H1 (cell line): Measurements from ENCODE around the gene ABCD1.

Source experiments
- CHD1 ChIP-seq: IDR thresholded peaks from 2 replicates; pipeline ENCODE4 v1.6.1; 2012; ENCODE audit warnings: low read depth, low read length, improper control_type of control experiment
- CTCF ChIP-seq, 3 experiments: IDR thresholded peaks; 1 replicate in 2 of 3; 2 replicates in 1 of 3; pipeline versions ENCODE4 v1.5.1 to v1.6.1; 2011; ENCODE audit warnings: low read length in 3 of 3, mild to moderate bottlenecking in 3 of 3, inconsistent platforms in 2 of 3, low read depth in 1 of 3, moderate library complexity in 1 of 3; ENCODE audit not compliant: insufficient read depth in 1 of 3; ENCODE audit errors: control extremely low read depth in 1 of 3
- POLR2A ChIP-seq, 2 experiments: IDR thresholded peaks; 1 replicate in 1 of 2; 2 replicates in 1 of 2; pipeline ENCODE4 v1.6.1; 2011; ENCODE audit warnings: low read depth in 2 of 2, low read length in 2 of 2, mild to moderate bottlenecking in 2 of 2; ENCODE audit errors: control extremely low read depth in 1 of 2

- TF ChIP-seq CTCF (IDR thresholded peaks at IDR 0.05; ENCODE audit: control extremely low read depth in 1 of 3, insufficient read depth in 1 of 3, low read depth in 1 of 3, low read length in 3 of 3): no peak
- no peak for TF ChIP-seq CHD1
- TF ChIP-seq POLR2A (IDR thresholded peaks at IDR 0.05; ENCODE audit: control extremely low read depth in 1 of 2, low read depth in 2 of 2, low read length in 2 of 2): no peak
These were observed 52.0 kb downstream of the ABCD1 start for GRCh38 chrX:153776611-153777045.
